ENCODE data around the gene SNCG.

DNA sequence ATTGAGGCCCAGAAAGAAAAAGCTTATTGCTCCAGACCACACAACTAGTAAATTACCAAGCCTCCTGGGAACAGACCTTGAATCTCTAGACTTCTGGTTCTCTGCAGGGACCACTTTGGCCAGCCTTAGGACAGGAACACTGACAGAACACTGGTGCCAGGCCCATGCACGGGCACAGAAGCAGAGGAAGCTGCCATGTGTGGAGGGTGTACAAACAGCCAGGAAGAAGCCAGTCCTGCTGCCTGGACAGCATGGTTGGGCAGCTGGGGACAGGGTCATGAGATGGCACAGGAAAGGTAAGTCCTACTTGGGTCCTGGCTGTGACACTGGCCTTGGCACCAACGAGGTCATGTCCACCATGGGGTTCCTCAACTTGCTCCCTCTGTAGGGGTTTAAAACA lies 20.1 kb upstream of the SNCG start:
- TF ChIP-seq POLR2AphosphoS5 (IDR thresholded peaks at IDR 0.05; ENCODE audit: borderline replicate concordance, low read depth, low read length) (no peak), EZH2 (IDR thresholded peaks at IDR 0.05) (no peak), FOXP2 (optimal IDR thresholded peaks at IDR 0.05; ENCODE audit: control extremely low read depth, extremely low read length, insufficient read depth) (no peak)
